Progenitor cell of endocrine pancreas (in vitro differentiated cells): Measurements from ENCODE around the gene NINJ1. TPM values are rescaled to one million over a fixed set of nuclear protein-coding genes. Genes with fewer than 3 reads are reported as not detected.
"Not testable (repeated sequence)": the region's sequence is repeated elsewhere in the genome, so short reads cannot be mapped to it uniquely, and the experiment has no call there.

Experiments
- DNase-seq: peaks from one replicate; pipeline ENCODE4 v3.0.0; 2021; ENCODE audit warnings: low spot score; ENCODE audit not compliant: unreplicated experiment
- H3K27ac Mint-ChIP-seq: 2 replicates; pipeline ENCODE4 v1.8.0; 2021; ENCODE audit warnings: mild to moderate bottlenecking, moderate library complexity, mixed read lengths
- H3K27me3 Mint-ChIP-seq: 2 replicates; pipeline ENCODE4 v1.8.0; 2021; ENCODE audit warnings: mixed read lengths
- H3K36me3 Mint-ChIP-seq: 2 replicates; pipeline ENCODE4 v1.8.0; 2022; ENCODE audit warnings: mixed read lengths; ENCODE audit not compliant: insufficient read depth
- H3K4me1 Mint-ChIP-seq: 2 replicates; pipeline ENCODE4 v1.8.0; 2021; ENCODE audit warnings: low read depth, mixed read lengths
- H3K4me3 Mint-ChIP-seq: 2 replicates; pipeline ENCODE4 v1.8.0; 2021; ENCODE audit warnings: low read depth, mild to moderate bottlenecking, moderate library complexity, mixed read lengths
- H3K9me3 Mint-ChIP-seq: 2 replicates; pipeline ENCODE4 v1.8.0; 2021; ENCODE audit warnings: low read depth, mixed read lengths
- total RNA-seq: library from RNA; stranded (reverse); gene quantifications from 2 replicates; pipeline ENCODE4 v1.2.1, GENCODE V29; 2021
- TF ChIP-seq, protein P1 (sequence below): fragments of 200-600 bp; sonication (generic); IDR thresholded peaks from one replicate; pipeline ENCODE4 v1.5.0; 2021; ENCODE audit warnings: antibody characterized with exemption, mild to moderate bottlenecking; ENCODE audit not compliant: unreplicated experiment

NINJ1 gene
- total RNA-seq, 1 donor from 2014 or later = 38.1 TPM

DNA sequence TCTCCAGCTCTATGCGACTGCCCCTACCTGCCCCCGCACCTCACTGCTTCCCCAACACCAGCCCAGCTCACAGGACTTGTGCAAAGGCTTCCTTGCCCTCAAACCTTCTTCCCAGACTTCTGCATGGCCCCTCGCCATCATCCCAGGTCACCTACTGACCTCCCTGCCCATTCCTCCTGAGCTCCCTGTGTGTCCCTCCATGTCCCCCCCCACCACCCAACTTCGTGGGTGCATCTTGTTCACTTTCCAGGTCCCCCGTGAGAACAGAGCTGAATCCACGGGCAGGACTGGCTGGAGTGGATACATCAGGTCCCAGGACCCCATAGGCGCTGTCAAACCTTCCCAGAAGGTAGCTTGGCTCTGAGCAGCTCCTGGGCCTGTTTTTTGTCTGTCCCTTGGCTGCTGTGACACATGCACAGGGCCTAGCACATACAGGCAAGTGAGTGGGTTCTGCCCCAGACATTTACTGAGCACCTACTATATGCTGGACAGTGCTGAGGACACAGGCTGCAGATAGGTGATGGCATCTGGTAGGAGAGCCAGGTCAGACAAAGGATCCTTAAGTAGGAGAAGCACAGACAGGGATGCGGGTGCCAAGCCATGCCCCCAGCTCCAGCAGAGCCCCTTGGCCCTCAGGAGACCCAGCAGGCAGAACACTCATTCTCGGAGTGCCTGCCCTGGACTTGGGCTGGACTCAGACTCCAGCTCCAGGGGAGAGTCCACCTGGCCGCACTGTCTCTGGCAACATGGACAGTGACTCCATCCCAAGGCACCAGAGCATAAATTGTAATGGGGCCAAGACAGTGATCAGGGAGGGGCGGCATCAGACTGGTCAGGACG lies 15.0 kb downstream of the NINJ1 start:
- Mint-ChIP-seq H3K27me3 (no peaks in the 10 kb centered on the region), H3K27ac (no peak overlapping the region), H3K4me3 (no peak overlapping the region), H3K36me3 (no peaks in the 10 kb centered on the region), H3K4me1 (no peaks in the 10 kb centered on the region), H3K9me3 (no peaks in the 10 kb centered on the region)
- no peak for DNase-seq
- TF ChIP-seq, protein P1, sequence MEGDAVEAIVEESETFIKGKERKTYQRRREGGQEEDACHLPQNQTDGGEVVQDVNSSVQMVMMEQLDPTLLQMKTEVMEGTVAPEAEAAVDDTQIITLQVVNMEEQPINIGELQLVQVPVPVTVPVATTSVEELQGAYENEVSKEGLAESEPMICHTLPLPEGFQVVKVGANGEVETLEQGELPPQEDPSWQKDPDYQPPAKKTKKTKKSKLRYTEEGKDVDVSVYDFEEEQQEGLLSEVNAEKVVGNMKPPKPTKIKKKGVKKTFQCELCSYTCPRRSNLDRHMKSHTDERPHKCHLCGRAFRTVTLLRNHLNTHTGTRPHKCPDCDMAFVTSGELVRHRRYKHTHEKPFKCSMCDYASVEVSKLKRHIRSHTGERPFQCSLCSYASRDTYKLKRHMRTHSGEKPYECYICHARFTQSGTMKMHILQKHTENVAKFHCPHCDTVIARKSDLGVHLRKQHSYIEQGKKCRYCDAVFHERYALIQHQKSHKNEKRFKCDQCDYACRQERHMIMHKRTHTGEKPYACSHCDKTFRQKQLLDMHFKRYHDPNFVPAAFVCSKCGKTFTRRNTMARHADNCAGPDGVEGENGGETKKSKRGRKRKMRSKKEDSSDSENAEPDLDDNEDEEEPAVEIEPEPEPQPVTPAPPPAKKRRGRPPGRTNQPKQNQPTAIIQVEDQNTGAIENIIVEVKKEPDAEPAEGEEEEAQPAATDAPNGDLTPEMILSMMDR = no peak

DNA sequence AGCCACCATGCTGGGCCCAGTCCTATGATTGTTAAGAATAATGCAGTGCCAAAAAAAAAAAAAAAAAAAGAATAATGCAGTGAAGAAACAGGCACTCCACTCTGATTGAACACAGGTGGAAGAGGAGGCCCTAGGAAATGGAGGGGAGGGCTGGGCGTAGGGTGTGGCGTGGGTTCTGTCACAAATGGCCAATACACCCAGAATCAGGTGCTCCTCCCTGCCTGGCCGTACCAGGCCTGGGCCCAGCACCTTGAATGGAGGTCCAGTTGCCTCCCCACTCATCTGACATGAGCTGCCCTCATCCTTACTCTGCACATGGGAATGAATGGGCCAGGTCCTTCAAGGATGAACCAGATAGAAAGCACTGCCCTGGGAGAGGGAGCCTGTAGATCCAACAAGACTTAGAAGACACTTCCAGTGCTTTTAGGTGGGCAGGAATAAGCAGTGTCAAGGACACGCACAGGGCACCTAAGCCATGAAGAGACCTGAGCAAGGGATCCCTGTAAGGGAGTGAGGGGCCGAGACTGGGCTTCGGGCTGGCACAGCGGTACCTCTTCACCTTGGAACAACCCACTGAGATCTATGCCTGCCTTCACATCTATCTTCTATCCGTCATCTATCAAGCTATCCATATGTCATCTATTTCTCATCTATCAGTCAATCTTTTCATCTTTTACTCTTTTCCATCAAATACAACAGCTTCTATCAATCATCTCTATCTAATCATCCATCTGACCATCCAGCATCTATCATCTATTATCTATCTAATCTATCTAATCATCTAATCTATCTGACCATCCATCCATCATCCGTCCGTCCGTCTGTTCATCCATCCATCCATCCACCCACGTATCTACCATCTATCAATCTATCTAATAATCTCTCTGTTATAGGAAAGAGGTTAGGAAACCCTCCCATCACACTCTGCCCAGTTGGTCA lies 15.9 kb downstream of the NINJ1 start:
- DNase-seq = no peak
- Mint-ChIP-seq H3K9me3 (no peaks in the 10 kb centered on the region), H3K27me3 (no peaks in the 10 kb centered on the region), H3K4me1 (no peaks in the 10 kb centered on the region), H3K4me3 (no peak overlapping the region), H3K36me3 (no peaks in the 10 kb centered on the region), H3K27ac (no peak overlapping the region)
- TF ChIP-seq, protein P1 = no peak

DNA sequence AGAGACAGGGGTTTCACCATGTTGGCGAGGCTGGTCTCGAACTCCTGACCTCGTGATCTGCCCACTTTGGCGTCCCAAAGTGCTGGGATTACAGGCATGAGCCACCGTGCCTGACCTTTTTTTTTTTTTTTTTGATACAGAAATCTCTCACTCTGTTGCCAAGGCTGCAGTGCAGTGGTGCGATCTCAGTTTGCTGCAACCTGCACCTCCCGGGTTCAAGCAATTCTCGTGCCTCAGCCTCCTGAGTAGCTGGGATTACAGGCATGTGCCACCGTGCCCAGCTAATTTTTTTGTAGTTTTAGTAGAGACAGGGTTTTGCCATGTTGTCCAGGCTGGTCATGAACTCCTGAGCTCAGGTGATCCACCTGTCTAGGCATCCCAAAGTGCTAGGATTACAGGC lies 16.5 kb downstream of the NINJ1 start:
- not testable (repeated sequence) for H3K27me3 Mint-ChIP-seq, H3K4me3 Mint-ChIP-seq, H3K36me3 Mint-ChIP-seq, H3K27ac Mint-ChIP-seq, DNase-seq, H3K4me1 Mint-ChIP-seq, H3K9me3 Mint-ChIP-seq

DNA sequence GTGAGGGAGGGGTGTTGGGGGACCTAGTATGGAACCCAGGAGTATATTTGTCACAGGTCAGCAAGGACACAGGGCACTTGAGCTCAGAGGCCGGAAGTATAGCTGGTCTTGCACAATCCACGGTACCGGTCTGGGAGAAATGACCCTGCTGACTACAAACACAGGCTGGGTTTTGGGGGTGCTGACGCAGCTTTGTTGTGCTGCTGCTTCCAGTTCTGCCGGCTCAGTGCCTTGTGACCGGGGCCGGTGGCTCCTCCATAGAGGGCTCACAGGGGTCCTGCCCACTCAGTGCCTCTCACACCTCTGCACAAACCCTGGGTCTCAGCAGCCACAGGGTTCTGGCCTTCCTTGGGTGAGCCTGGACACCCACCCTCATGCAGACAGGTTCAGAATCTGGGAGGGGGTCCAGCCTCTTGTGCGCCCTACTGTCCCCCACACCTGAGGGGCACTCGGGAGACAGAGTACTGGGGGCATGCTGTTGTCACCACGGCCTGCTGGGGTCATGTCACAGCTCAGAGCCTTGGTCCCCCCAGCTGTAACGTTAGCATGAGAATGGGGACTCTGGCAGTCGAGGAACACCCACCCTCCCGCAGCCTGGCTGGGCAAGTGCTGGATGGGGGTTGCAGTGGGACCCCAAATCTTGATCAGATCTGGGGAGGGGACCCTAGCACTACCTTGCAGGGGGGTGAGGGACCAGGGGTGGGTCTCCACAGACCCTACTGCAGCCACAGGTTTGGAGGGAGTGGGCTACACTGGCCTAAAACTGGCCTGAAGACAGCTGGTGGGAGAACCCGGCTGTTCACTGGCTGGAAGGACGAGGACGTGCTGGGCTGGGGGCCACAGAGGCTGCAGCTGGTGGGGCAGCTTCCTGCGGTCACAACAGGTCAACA lies 17.7 kb downstream of the NINJ1 start:
- TF ChIP-seq, protein P1 = no peak
- no peaks in the 10 kb centered on the region for H3K36me3 Mint-ChIP-seq
- no peaks in the 10 kb centered on the region for H3K9me3 Mint-ChIP-seq
- no peak for DNase-seq
- no peaks in the 10 kb centered on the region for H3K4me1 Mint-ChIP-seq
- no peaks in the 10 kb centered on the region for H3K27me3 Mint-ChIP-seq
- no peak overlapping the region for H3K4me3 Mint-ChIP-seq
- no peak overlapping the region for H3K27ac Mint-ChIP-seq

DNA sequence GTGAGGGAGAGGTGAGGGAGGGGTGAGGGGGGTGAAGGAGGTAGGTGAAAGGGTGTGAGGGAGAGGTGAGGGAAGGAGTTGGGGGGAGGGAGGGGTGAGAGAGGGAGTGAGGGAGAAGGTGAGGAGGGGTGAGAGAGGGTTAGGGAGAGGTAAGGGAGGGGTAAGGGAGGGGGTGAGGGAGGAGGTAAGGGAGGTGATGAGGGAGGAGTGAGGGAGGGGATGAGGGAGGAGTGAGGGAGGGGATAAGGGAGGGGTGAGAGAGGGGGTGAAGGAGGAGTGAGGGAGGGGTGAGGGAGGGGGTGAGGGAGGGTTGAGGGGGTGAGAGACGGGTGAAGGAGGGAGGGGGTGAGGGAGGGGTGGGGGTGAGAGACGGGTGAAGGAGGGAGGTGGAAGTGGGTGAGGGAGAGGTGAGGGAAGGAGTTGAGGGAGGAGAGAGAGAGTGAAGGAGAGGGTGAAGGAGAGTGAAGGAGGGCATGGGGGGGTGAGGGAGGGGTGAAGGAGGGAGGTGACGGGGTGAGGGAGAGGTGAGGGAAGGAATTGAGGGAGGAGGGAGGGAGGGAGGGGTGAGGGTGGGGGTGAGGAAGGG lies 18.5 kb downstream of the NINJ1 start:
- Mint-ChIP-seq H3K4me3 (no peak overlapping the region), H3K27me3 (no peaks in the 10 kb centered on the region), H3K36me3 (peaks cover 1% of the 10 kb centered on the region), H3K9me3 (no peaks in the 10 kb centered on the region), H3K27ac (no peak overlapping the region), H3K4me1 (no peaks in the 10 kb centered on the region)
- DNase-seq = no peak
- TF ChIP-seq, protein P1 = no peak
